WERI-Rb-1 (cell line): Measurements from ENCODE around the gene AKAP8L.
"Not testable (repeated sequence)": the region's sequence is repeated elsewhere in the genome, so short reads cannot be mapped to it uniquely, and the experiment has no call there.

Experiments
- DNase-seq: peaks from one replicate; pipeline ENCODE4 v3.0.0-alpha.2; 2020
- H3K27ac ChIP-seq: fragments of 250-450 bp; sonication (Bioruptor Pico); 2 replicates; pipeline ENCODE4 v1.5.1; 2020; ENCODE audit warnings: mild to moderate bottlenecking, moderate library complexity
- H3K27me3 ChIP-seq: fragments of 250-450 bp; sonication (Bioruptor Pico); 2 replicates; pipeline ENCODE4 v1.5.1; 2021; ENCODE audit warnings: mild to moderate bottlenecking, low read depth, moderate library complexity; ENCODE audit not compliant: insufficient read depth, severe bottlenecking
- H3K36me3 ChIP-seq: fragments of 250-450 bp; sonication (Bioruptor Pico); 2 replicates; pipeline ENCODE4 v1.5.1; 2020; ENCODE audit warnings: mild to moderate bottlenecking, moderate library complexity
- H3K4me3 ChIP-seq: 2 replicates; pipeline ENCODE4 v1.5.1; 2011; ENCODE audit warnings: low read depth, mild to moderate bottlenecking, control low read depth, low read length
- H3K9me3 ChIP-seq: fragments of 250-450 bp; sonication (Bioruptor Pico); 2 replicates; pipeline ENCODE4 v1.5.1; 2021; ENCODE audit warnings: mild to moderate bottlenecking, moderate library complexity; ENCODE audit not compliant: severe bottlenecking
- TF ChIP-seq, protein P1 (sequence below): IDR thresholded peaks from 2 replicates; pipeline ENCODE4 v1.5.1; 2011; ENCODE audit warnings: low read depth, mild to moderate bottlenecking, control low read depth, inconsistent platforms, low read length

Gene AKAP8L

DNA sequence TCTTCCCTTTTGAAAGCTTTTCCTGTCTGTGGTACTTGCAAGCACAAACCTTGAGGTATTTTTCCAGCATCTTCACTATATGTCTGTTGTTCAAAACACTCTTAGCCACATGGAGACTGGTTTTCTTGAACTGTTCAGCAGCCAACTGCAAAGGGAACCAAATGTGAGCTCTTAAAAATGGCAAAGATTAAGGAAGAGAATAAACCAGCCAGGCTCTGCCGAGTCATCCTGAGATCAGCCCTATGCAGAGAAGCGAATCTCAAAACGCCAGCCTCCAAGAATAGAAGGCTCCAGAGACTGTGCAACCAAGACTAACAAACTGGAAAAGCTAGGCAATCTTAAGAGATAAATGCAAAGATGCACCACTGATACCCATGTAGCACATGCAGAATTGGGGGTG, 59.9 kb downstream of the AKAP8L start:
- no peaks in the 10 kb centered on the region for H3K27me3 ChIP-seq
- TF ChIP-seq, protein P1, sequence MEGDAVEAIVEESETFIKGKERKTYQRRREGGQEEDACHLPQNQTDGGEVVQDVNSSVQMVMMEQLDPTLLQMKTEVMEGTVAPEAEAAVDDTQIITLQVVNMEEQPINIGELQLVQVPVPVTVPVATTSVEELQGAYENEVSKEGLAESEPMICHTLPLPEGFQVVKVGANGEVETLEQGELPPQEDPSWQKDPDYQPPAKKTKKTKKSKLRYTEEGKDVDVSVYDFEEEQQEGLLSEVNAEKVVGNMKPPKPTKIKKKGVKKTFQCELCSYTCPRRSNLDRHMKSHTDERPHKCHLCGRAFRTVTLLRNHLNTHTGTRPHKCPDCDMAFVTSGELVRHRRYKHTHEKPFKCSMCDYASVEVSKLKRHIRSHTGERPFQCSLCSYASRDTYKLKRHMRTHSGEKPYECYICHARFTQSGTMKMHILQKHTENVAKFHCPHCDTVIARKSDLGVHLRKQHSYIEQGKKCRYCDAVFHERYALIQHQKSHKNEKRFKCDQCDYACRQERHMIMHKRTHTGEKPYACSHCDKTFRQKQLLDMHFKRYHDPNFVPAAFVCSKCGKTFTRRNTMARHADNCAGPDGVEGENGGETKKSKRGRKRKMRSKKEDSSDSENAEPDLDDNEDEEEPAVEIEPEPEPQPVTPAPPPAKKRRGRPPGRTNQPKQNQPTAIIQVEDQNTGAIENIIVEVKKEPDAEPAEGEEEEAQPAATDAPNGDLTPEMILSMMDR = no peak
- H3K36me3 ChIP-seq = peaks cover 67% of the 10 kb centered on the region
- no peak overlapping the region for H3K4me3 ChIP-seq
- H3K9me3 ChIP-seq = no peaks in the 10 kb centered on the region
- no peak for DNase-seq
- no peak overlapping the region for H3K27ac ChIP-seq

- H3K27me3 ChIP-seq = no peaks in the 10 kb centered on the region
- H3K27ac ChIP-seq = no peak overlapping the region
- no peaks in the 10 kb centered on the region for H3K9me3 ChIP-seq
- TF ChIP-seq, protein P1 = no peak
- peaks cover 73% of the 10 kb centered on the region for H3K36me3 ChIP-seq
- H3K4me3 ChIP-seq = no peak overlapping the region
- no peak for DNase-seq
Observed at GRCh38 chr19:15357906-15358305, 60.9 kb downstream of the AKAP8L start.

GRCh38 chr19:15354566-15355296, 64.1 kb downstream of the AKAP8L start:
- peaks cover 55% of the 10 kb centered on the region for H3K36me3 ChIP-seq
- H3K27me3 ChIP-seq = no peaks in the 10 kb centered on the region
- no peak overlapping the region for H3K4me3 ChIP-seq
- TF ChIP-seq, protein P1 = no peak
- no peak for DNase-seq
- H3K9me3 ChIP-seq = no peaks in the 10 kb centered on the region
- H3K27ac ChIP-seq = no peak overlapping the region

DNA sequence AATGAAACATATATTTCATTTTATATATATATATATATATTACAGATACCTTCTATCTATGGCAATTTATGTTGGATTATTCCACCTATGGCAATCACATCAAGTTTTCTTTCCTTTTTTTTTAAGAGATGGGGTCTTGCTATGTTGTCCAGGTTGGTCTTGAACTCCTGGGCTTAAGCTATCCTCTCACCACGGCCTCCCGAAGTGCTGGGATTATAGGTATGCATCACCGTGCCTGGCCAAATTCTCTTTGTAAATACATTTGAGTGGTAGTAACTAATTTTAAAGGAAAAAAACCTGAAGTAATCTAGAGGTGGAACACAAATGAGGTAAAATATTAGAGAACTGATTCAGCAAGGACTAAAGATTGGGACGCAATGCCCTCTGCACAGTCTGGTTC, 64.9 kb downstream of the AKAP8L start:
- Histone ChIP-seq H3K9me3 (no peaks in the 10 kb centered on the region), H3K27me3 (no peaks in the 10 kb centered on the region), H3K4me3 (no peak overlapping the region), H3K36me3 (peaks cover 47% of the 10 kb centered on the region), H3K27ac (no peak overlapping the region)
- TF ChIP-seq, protein P1 = no peak
- no peak for DNase-seq

GRCh38 chr19:15352535-15352934, 66.3 kb downstream of the AKAP8L start:
- H3K4me3 ChIP-seq, H3K9me3 ChIP-seq, H3K27me3 ChIP-seq, H3K27ac ChIP-seq, DNase-seq: not testable (repeated sequence)
- H3K36me3 ChIP-seq = peaks cover 34% of the 10 kb centered on the region

- H3K9me3 ChIP-seq, H3K27me3 ChIP-seq, H3K27ac ChIP-seq, DNase-seq, H3K4me3 ChIP-seq: not testable (repeated sequence)
- H3K36me3 ChIP-seq = peaks cover 17% of the 10 kb centered on the region
Observed at GRCh38 chr19:15341328-15341727, 77.5 kb downstream of the AKAP8L start.

DNA sequence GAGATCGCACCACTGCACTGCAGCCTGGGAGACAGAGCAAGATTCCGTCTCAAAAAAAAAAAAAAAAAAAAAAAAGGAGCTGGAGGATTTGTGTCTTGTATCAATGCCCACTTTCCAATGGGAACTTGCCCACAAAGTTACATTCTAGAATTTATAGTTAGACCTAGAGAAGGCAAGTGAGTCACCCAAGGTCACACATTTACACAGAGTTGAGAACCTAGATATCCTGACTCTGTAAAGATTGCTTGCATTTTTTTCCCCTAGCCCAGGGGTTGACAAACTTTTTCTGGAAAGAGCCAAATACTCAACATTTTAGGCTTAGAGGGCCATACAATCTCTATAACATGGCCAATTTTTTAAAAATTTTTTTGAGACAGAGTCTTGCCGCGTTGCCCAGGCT, 78.7 kb downstream of the AKAP8L start:
- no peak for DNase-seq
- TF ChIP-seq, protein P1 = no peak
- Histone ChIP-seq H3K36me3 (peaks cover 15% of the 10 kb centered on the region), H3K27me3 (no peaks in the 10 kb centered on the region), H3K9me3 (no peaks in the 10 kb centered on the region), H3K4me3 (no peak overlapping the region), H3K27ac (no peak overlapping the region)
